Ovary (tissue), 3 donors: ENCODE results near the gene AIFM3.

Experiments
- EP300 ChIP-seq: sonication (generic); formaldehyde crosslinking; IDR thresholded peaks from one replicate; pipeline ENCODE4 v1.6.1; 2017; ENCODE audit warnings: antibody characterized with exemption
- POLR2A ChIP-seq: fragments of 450-650 bp; IDR thresholded peaks from one replicate; pipeline ENCODE4 v1.6.1; 2017; ENCODE audit warnings: antibody characterized with exemption, mild to moderate bottlenecking, moderate library complexity
- TF ChIP-seq, protein P1 (sequence below), 3 donors: fragments of 450-650 bp in 2 of 3; fragments of 200-600 bp in 1 of 3; IDR thresholded peaks; one replicate each; pipeline versions ENCODE4 v1.5.1 to v1.8.0; 2016 to 2022; ENCODE audit warnings: antibody characterized with exemption in 3 of 3, mild to moderate bottlenecking in 1 of 3
- donor health status: DM: no; HTN: no; CAD: no.

DNA sequence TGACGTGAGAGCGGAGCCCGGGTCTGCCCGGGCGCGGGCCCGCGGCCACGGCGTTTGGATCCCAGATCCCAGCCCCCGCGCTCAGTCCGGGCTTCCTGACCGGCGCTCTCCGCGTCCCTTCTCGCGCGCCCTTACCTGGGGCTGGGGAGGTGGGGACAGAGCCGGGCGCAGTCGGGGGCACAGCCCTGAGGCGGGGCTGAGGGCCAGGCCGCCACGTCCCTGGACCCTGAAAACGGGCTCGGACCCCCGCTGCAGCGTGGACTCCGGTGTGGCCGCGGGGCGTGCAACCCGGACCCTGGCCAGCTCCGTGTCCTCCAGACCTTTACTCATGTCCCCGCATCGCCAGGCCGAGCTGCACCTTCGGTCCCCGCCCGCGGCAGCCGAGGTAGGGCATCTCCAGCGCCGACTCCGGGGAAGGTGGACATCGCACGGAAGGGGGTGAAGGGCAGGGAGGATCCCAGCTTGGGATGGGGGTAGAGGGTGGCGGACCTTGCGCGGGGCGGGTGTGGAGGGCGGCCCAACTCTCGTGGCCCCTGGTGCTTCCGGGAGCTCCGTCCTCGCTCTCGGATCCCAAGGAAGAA lies 9.9 kb upstream of the AIFM3 start:
- TF ChIP-seq, protein P1, sequence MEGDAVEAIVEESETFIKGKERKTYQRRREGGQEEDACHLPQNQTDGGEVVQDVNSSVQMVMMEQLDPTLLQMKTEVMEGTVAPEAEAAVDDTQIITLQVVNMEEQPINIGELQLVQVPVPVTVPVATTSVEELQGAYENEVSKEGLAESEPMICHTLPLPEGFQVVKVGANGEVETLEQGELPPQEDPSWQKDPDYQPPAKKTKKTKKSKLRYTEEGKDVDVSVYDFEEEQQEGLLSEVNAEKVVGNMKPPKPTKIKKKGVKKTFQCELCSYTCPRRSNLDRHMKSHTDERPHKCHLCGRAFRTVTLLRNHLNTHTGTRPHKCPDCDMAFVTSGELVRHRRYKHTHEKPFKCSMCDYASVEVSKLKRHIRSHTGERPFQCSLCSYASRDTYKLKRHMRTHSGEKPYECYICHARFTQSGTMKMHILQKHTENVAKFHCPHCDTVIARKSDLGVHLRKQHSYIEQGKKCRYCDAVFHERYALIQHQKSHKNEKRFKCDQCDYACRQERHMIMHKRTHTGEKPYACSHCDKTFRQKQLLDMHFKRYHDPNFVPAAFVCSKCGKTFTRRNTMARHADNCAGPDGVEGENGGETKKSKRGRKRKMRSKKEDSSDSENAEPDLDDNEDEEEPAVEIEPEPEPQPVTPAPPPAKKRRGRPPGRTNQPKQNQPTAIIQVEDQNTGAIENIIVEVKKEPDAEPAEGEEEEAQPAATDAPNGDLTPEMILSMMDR (IDR thresholded peaks at IDR 0.05): no peak
- TF ChIP-seq EP300 (no peak), POLR2A (no peak)
